ENCODE results near the gene TNS3. TPM values are rescaled to one million over a fixed set of nuclear protein-coding genes. Genes with fewer than 3 reads are reported as not detected.

The TNS3 gene
- total RNA-seq, 1 donor from 2014 or later: 89.8 TPM

- Histone ChIP-seq H3K27me3 (no peaks in the 10 kb centered on the region), H3K9me3 (no peaks in the 10 kb centered on the region), H3K4me1 (peaks cover 17 to 32% of the 10 kb centered on the region in 2 donors), H3K4me3 (no peak overlapping the region), H3K27ac (no peak overlapping the region), H3K36me3 (peaks cover 0 to 3% of the 10 kb centered on the region in 2 donors)
- no peak for DNase-seq (ENCODE audit: low spot score in 2 of 2)
- intact Hi-C loops (cut with DNase I): no loop called here
- no peak for TF ChIP-seq CTCF (IDR thresholded peaks at IDR 0.05)
Measured at GRCh38 chr7:47332681-47333553, 249.0 kb downstream of the TNS3 start.

- H3K36me3 ChIP-seq: peaks cover 0 to 3% of the 10 kb centered on the region in 2 donors
- no peak overlapping the region for H3K4me3 ChIP-seq
- H3K27me3 ChIP-seq: no peaks in the 10 kb centered on the region
- no peaks in the 10 kb centered on the region for H3K9me3 ChIP-seq
- no peak for TF ChIP-seq CTCF (IDR thresholded peaks at IDR 0.05)
- no peak for DNase-seq (ENCODE audit: low spot score in 2 of 2)
- peaks cover 17 to 39% of the 10 kb centered on the region in 2 donors for H3K4me1 ChIP-seq
- intact Hi-C loops (cut with DNase I): no loop called here
- H3K27ac ChIP-seq: no peak overlapping the region
Measured at GRCh38 chr7:47332213-47332612, 249.7 kb downstream of the TNS3 start.

- H3K9me3 ChIP-seq: no peaks in the 10 kb centered on the region
- peaks cover 0 to 3% of the 10 kb centered on the region in 2 donors for H3K36me3 ChIP-seq
- no peak overlapping the region for H3K4me3 ChIP-seq
- no peak overlapping the region for H3K27ac ChIP-seq
- H3K27me3 ChIP-seq: no peaks in the 10 kb centered on the region
- intact Hi-C loops (cut with DNase I): no loop called here
- TF ChIP-seq CTCF (IDR thresholded peaks at IDR 0.05): no peak
- H3K4me1 ChIP-seq: peaks cover 17 to 34% of the 10 kb centered on the region in 2 donors
- no peak for DNase-seq (ENCODE audit: low spot score in 2 of 2)
Measured at GRCh38 chr7:47331179-47331565, 250.7 kb downstream of the TNS3 start.

- Histone ChIP-seq H3K27me3 (no peaks in the 10 kb centered on the region), H3K4me1 (peaks cover 14 to 32% of the 10 kb centered on the region in 2 donors), H3K9me3 (no peaks in the 10 kb centered on the region), H3K4me3 (no peak overlapping the region), H3K27ac (no peak overlapping the region), H3K36me3 (peaks cover 0 to 3% of the 10 kb centered on the region in 2 donors)
- intact Hi-C loops (cut with DNase I): no loop called here
- TF ChIP-seq CTCF (IDR thresholded peaks at IDR 0.05): no peak
- no peak for DNase-seq (ENCODE audit: low spot score in 2 of 2)
Measured at GRCh38 chr7:47330561-47331178, 251.2 kb downstream of the TNS3 start.

GRCh38 chr7:47330026-47330425 lies 251.9 kb downstream of the TNS3 start:
- Histone ChIP-seq H3K27me3 (no peaks in the 10 kb centered on the region), H3K4me1 (peaks cover 12 to 27% of the 10 kb centered on the region in 2 donors), H3K4me3 (no peak overlapping the region), H3K27ac (no peak overlapping the region), H3K36me3 (peaks cover 0 to 3% of the 10 kb centered on the region in 2 donors), H3K9me3 (no peaks in the 10 kb centered on the region)
- intact Hi-C loops (cut with DNase I): no loop called here
- DNase-seq (ENCODE audit: low spot score in 2 of 2): no peak
- no peak for TF ChIP-seq CTCF (IDR thresholded peaks at IDR 0.05)

All from ascending aorta (tissue), 2 donors.